Choroid plexus epithelial cell (primary cell): ENCODE results near the gene TMEFF1.

Source experiments
- DNase-seq: peaks from one replicate; pipeline ENCODE4 v3.0.0-alpha.2; 2010; ENCODE audit warnings: low read depth
- H3K4me3 ChIP-seq: 2 replicates; pipeline ENCODE4 v1.5.1; 2011; ENCODE audit warnings: low read depth, mild to moderate bottlenecking, control low read depth, low read length, moderate library complexity
- CTCF ChIP-seq: conservative IDR thresholded peaks from 2 replicates; pipeline ENCODE4 v1.5.1; 2011; ENCODE audit warnings: low read depth, mild to moderate bottlenecking, control low read depth, inconsistent platforms, low read length, moderate library complexity

The TMEFF1 gene

GRCh38 chr9:100575006-100575405, 102.1 kb downstream of the TMEFF1 start:
- H3K4me3 ChIP-seq: no peak overlapping the region
- no peak for DNase-seq
- TF ChIP-seq CTCF: no peak

GRCh38 chr9:100575765-100576386, 102.9 kb downstream of the TMEFF1 start:
- TF ChIP-seq CTCF: no peak

DNA sequence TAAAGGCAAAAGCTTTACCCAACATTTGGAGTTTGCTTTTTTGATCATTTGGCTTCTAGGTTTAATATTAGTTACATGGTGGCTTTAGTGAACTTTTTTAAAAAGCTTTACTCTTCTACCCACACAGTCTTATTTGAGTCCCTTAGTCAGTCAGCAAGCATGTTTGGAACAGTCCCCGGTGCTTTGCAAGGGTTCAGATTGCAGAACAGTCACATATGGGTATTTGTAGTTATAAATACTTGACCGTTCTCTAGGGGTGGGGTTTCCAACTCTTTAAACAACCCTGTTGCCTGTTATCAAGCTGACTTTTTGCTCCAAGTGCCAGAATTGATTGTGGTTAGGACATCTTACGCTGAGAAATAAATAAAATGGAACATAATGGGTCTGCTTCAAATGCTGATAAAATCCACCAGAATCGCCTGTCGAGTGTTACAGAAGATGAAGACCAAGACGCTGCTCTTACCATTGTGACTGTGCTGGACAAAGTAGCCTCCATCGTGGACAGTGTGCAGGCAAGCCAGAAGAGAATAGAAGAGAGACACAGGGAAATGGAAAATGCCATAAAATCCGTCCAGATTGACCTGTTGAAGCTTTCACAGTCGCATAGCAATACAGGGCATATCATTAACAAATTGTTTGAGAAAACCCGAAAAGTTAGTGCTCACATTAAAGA, 105.0 kb downstream of the TMEFF1 start, which contains the start of gene CAVIN4:
TSS of gene CAVIN4 (plus strand) at position 304 of the 673 bp plus-strand sequence. CDS start at position 369, 65 bp downstream.
- H3K4me3 ChIP-seq: no peak within 1 kb of the TSS
- peak; percentile 48 for DNase-seq

More at GRCh38 chr9:100575765-100576386, 102.9 kb downstream of the TMEFF1 start:
- H3K4me3 ChIP-seq: no peak overlapping the region
- DNase-seq: peak; percentile 65

DNA sequence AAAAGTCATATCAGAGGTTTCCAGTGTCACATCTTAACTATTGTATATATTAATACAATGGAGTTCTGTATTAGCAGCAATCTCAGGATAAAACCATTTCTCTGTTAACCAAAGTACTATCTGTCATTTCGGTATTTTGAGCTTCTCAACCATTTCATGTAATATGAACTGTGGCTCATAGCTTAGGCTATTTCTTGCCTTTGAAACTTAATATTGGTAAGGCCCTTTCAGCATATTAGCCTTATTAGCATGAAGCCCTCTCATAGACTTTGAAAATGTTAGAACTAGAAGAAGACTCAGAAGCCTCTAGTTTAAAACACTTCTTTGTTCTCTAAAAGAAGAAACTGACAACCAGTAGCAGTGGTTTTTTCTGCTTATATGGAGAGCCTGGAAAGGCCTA, 105.7 kb downstream of the TMEFF1 start:
- no peak for TF ChIP-seq CTCF
- no peak for DNase-seq
- H3K4me3 ChIP-seq: no peak overlapping the region

More for the DNA sequence above, 105.0 kb downstream of the TMEFF1 start, which contains the start of gene CAVIN4:
- no peak for TF ChIP-seq CTCF

- no peak for TF ChIP-seq CTCF
- H3K4me3 ChIP-seq: no peak overlapping the region
- peak; percentile 60 for DNase-seq
These were observed 106.7 kb downstream of the TMEFF1 start for GRCh38 chr9:100579665-100580064.

DNA sequence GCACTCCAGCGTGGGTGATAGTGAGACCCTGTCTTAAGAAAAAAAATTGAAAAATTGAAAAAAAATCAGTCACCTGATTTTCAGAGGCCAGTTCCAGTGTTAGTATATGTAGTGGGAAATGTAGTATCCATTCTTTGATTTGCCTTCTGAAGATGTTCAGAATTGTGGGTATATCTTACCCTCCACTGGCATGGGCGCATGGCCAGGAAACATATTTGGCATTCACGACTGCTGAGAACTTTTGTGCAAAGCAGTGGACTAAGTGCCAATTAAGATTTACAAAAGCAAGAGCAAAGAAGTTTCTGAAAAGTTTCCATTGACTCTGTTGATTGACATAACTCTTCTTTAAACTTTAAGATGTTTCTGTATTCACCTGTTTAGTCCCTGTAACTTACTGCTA, 107.3 kb downstream of the TMEFF1 start:
- no peak for DNase-seq
- H3K4me3 ChIP-seq: no peak overlapping the region
- TF ChIP-seq CTCF: no peak
